ENCODE data around the gene FAM167B. TPM values are rescaled to one million over a fixed set of nuclear protein-coding genes. Genes with fewer than 3 reads are reported as not detected.
"Not testable (repeated sequence)": the region's sequence is repeated elsewhere in the genome, so short reads cannot be mapped to it uniquely, and the experiment has no call there.

The FAM167B gene
- polyA plus RNA-seq, 1 donor, result 2.8 TPM

GRCh38 chr1:32284777-32285176, 37.8 kb downstream of the FAM167B start:
- H3K4me1 ChIP-seq (ENCODE audit: control insufficient read depth, insufficient read depth, low read length); H3K27ac ChIP-seq (ENCODE audit: low read length); H3K27me3 ChIP-seq (ENCODE audit: control insufficient read depth, insufficient read depth, low read length); H3K4me3 ChIP-seq (ENCODE audit: low read length); H3K9me3 ChIP-seq (ENCODE audit: control insufficient read depth, low read depth, low read length); H3K36me3 ChIP-seq (ENCODE audit: control insufficient read depth, insufficient read depth, low read length); DNase-seq: not testable (repeated sequence)
- no CpG with 5 or more reads among the region's 8 CpGs for WGBS (ENCODE audit: insufficient coverage, low lambda C conversion rate)

DNA sequence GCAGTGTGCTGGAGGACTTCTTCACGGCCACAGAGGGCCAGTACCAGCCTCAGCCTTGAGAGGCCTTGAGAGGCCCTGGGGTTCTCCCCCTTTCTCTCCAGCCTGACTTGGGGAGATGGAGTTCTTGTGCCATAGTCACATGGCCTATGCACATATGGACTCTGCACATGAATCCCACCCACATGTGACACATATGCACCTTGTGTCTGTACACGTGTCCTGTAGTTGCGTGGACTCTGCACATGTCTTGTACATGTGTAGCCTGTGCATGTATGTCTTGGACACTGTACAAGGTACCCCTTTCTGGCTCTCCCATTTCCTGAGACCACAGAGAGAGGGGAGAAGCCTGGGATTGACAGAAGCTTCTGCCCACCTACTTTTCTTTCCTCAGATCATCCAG, 38.6 kb downstream of the FAM167B start:
- Histone ChIP-seq H3K27ac (ENCODE audit: low read length) (no peak overlapping the region), H3K9me3 (ENCODE audit: control insufficient read depth, low read depth, low read length) (no peaks in the 10 kb centered on the region), H3K36me3 (ENCODE audit: control insufficient read depth, insufficient read depth, low read length) (no peaks in the 10 kb centered on the region), H3K4me1 (ENCODE audit: control insufficient read depth, insufficient read depth, low read length) (no peaks in the 10 kb centered on the region), H3K4me3 (ENCODE audit: low read length) (no peak overlapping the region), H3K27me3 (ENCODE audit: control insufficient read depth, insufficient read depth, low read length) (no peaks in the 10 kb centered on the region)
- no peak for DNase-seq
- no CpG with 5 or more reads among the region's 3 CpGs for WGBS (ENCODE audit: insufficient coverage, low lambda C conversion rate)

- no CpG with 5 or more reads among the region's 4 CpGs for WGBS (ENCODE audit: insufficient coverage, low lambda C conversion rate)
- no peak overlapping the region for H3K27ac ChIP-seq (ENCODE audit: low read length)
- no peak overlapping the region for H3K4me3 ChIP-seq (ENCODE audit: low read length)
- no peaks in the 10 kb centered on the region for H3K27me3 ChIP-seq (ENCODE audit: control insufficient read depth, insufficient read depth, low read length)
- H3K4me1 ChIP-seq (ENCODE audit: control insufficient read depth, insufficient read depth, low read length), result peaks cover 6% of the 10 kb centered on the region
- no peaks in the 10 kb centered on the region for H3K36me3 ChIP-seq (ENCODE audit: control insufficient read depth, insufficient read depth, low read length)
- no peak for DNase-seq
- no peaks in the 10 kb centered on the region for H3K9me3 ChIP-seq (ENCODE audit: control insufficient read depth, low read depth, low read length)
Observed at GRCh38 chr1:32286763-32287162, 39.7 kb downstream of the FAM167B start.

- Histone ChIP-seq H3K4me3 (ENCODE audit: low read length) (no peak overlapping the region), H3K36me3 (ENCODE audit: control insufficient read depth, insufficient read depth, low read length) (no peaks in the 10 kb centered on the region), H3K27me3 (ENCODE audit: control insufficient read depth, insufficient read depth, low read length) (no peaks in the 10 kb centered on the region), H3K9me3 (ENCODE audit: control insufficient read depth, low read depth, low read length) (no peaks in the 10 kb centered on the region), H3K27ac (ENCODE audit: low read length) (no peak overlapping the region), H3K4me1 (ENCODE audit: control insufficient read depth, insufficient read depth, low read length) (peaks cover 6% of the 10 kb centered on the region)
- peak in 1 of 2 donors; percentile 44 for DNase-seq
- WGBS (ENCODE audit: insufficient coverage, low lambda C conversion rate), result no CpG with 5 or more reads among the region's 7 CpGs
Observed at GRCh38 chr1:32289256-32289655, 42.2 kb downstream of the FAM167B start.

DNA sequence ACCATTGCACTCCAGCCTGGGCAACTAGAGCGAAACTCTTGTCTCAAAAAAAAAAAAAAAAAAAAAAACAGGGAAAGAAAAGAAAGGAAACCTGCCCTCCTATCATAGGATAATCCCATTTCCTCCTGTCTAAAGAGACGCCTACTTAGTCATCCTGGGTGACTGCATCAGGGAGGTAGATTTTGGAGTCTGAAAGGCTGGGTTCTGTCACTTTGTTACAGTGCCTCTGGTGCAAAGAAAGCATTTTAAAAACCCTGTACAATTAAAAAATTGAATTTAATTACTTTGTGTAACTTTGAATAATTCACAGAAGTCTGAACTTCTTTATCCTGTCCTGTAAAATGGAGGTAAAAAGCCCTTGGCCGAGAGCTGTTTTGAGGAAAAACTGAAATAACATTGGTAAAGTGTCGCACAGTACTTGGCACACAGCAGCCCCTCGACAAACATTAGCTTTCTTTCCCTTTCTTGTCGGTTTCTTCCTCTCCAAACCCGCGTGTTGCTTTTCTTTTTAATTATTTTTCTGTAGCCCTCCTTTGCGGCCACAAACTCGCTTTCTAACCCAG, 44.2 kb downstream of the FAM167B start:
- no peaks in the 10 kb centered on the region for H3K27me3 ChIP-seq (ENCODE audit: control insufficient read depth, insufficient read depth, low read length)
- DNase-seq, result no peak
- H3K9me3 ChIP-seq (ENCODE audit: control insufficient read depth, low read depth, low read length), result no peaks in the 10 kb centered on the region
- H3K27ac ChIP-seq (ENCODE audit: low read length), result peak overlapping the region; percentile 94
- peaks cover 2% of the 10 kb centered on the region for H3K36me3 ChIP-seq (ENCODE audit: control insufficient read depth, insufficient read depth, low read length)
- 49% methylated on average over 4 of the region's 10 CpGs for WGBS (ENCODE audit: insufficient coverage, low lambda C conversion rate)
- peaks cover 6% of the 10 kb centered on the region for H3K4me1 ChIP-seq (ENCODE audit: control insufficient read depth, insufficient read depth, low read length)
- peak overlapping the region; percentile 98 for H3K4me3 ChIP-seq (ENCODE audit: low read length)

DNA sequence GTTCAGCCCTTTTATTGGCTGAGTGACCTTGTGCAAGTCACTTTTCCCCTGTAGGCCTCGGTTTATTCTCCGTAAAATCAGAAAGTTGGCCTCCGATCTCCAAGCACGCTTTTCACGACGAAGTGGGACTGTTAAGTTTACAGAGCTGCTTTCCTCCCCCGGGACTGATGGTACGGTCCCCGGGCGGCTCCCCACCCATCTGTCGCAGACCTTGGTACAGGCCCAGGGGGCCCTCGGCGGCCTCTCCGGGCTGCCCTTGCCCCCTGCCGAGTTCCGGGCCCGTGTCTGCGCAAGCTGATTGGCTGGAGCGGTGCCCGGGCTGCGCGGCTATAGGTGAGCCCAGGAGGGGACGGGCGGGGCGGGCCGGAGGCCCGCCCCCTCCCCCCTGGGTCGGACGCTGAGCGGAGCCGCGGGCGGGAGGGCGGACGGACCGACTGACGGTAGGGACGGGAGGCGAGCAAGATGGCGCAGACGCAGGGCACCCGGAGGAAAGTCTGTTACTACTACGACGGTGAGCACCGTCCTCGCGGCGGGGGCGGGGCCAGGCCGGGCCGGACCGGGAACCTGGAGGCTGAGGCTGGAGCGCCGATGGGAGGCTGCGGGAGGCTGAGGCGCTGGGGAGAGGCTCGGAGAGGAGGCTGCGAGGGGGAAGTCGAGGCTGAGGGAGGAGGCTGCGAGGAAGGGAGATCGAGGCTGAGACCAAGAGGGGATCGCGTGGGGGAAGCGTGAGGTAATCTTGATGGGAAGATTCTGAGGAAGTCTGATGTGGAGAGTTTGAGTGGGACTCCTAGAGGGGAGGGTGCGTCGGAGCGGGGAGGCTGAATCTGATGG, 44.9 kb downstream of the FAM167B start, which contains the start of gene HDAC1:
Gene HDAC1 (plus strand): TSS at position 376 of the 831 bp plus-strand sequence. CDS start 87 bp downstream, at position 463.
- no CpG with 5 or more reads among the region's 67 CpGs for WGBS (ENCODE audit: insufficient coverage, low lambda C conversion rate)
- Histone ChIP-seq H3K4me1 (ENCODE audit: control insufficient read depth, insufficient read depth, low read length) (peaks cover 6% of the 10 kb centered on the region), H3K36me3 (ENCODE audit: control insufficient read depth, insufficient read depth, low read length) (peaks cover 4% of the 10 kb centered on the region), H3K4me3 (ENCODE audit: low read length) (peak within 1 kb of the TSS; percentile 98), H3K27ac (ENCODE audit: low read length) (peak within 1 kb of the TSS; percentile 94), H3K9me3 (ENCODE audit: control insufficient read depth, low read depth, low read length) (no peaks in the 10 kb centered on the region), H3K27me3 (ENCODE audit: control insufficient read depth, insufficient read depth, low read length) (no peaks in the 10 kb centered on the region)
- peak; percentile 97 to 99 for DNase-seq

DNA sequence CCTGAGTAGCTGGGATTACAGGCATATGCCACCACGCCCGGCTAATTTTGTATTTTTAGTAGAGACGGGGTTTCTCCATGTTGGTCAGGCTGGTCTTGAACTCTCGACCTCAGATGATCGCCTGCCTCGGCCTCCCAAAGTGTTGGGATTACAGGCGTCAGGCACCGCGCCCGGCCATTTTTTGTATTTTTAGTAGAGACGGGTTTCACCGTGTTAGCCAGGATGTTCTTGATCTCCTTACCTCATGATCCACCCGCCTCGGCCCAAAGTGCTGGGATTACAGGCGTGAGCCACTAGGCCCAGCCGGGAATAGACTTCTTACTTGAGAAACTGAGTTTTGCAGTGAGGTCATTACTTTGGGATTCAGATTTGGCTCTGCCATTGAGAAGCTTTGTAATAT, 51.2 kb downstream of the FAM167B start:
- not testable (repeated sequence) for H3K4me3 ChIP-seq (ENCODE audit: low read length); H3K4me1 ChIP-seq (ENCODE audit: control insufficient read depth, insufficient read depth, low read length); H3K27ac ChIP-seq (ENCODE audit: low read length); DNase-seq; H3K27me3 ChIP-seq (ENCODE audit: control insufficient read depth, insufficient read depth, low read length); H3K9me3 ChIP-seq (ENCODE audit: control insufficient read depth, low read depth, low read length)
- peaks cover 26% of the 10 kb centered on the region for H3K36me3 ChIP-seq (ENCODE audit: control insufficient read depth, insufficient read depth, low read length)
- 100% methylated on average over 2 of the region's 16 CpGs for WGBS (ENCODE audit: insufficient coverage, low lambda C conversion rate)

Other genes starting within 250 kb of the FAM167B start
- 130 TPM for gene KHDRBS1, start 233.4 kb upstream of the FAM167B start, polyA plus RNA-seq
- 14.9 TPM for gene TMEM39B, start 174.3 kb upstream of the FAM167B start, polyA plus RNA-seq
- 25.3 TPM for gene KPNA6, start 139.2 kb upstream of the FAM167B start, polyA plus RNA-seq
- gene TXLNA, start 67.5 kb upstream of the FAM167B start, polyA plus RNA-seq, result 33.7 TPM
- 13.3 TPM for gene CCDC28B, start 46.6 kb upstream of the FAM167B start, polyA plus RNA-seq
- 5.5 TPM for gene IQCC, start 41.6 kb upstream of the FAM167B start, polyA plus RNA-seq
- gene DCDC2B, start 38.1 kb upstream of the FAM167B start, polyA plus RNA-seq, result 0.54 TPM
- gene TMEM234, start 24.9 kb upstream of the FAM167B start, polyA plus RNA-seq, result 22.0 TPM
- 156 TPM for gene EIF3I, start 24.8 kb upstream of the FAM167B start, polyA plus RNA-seq
- 4.2 TPM for gene LCK, start 4.0 kb downstream of the FAM167B start, polyA plus RNA-seq
- gene HDAC1, start 44.9 kb downstream of the FAM167B start, polyA plus RNA-seq, result 153 TPM
- gene MARCKSL1, start 89.0 kb downstream of the FAM167B start, polyA plus RNA-seq, result 139 TPM
- 12.2 TPM for gene FAM229A, start 115.3 kb downstream of the FAM167B start, polyA plus RNA-seq
- 6.1 TPM for gene TSSK3, start 115.3 kb downstream of the FAM167B start, polyA plus RNA-seq
- gene BSDC1, start 147.2 kb downstream of the FAM167B start, polyA plus RNA-seq, result 57.2 TPM
- gene ZBTB8B, start 217.8 kb downstream of the FAM167B start, polyA plus RNA-seq, result 0.25 TPM

Data from large intestine (tissue), 3 donors.